ENCODE measurements around the gene ST6GAL1.
"Not testable (repeated sequence)": the region's sequence is repeated elsewhere in the genome, so short reads cannot be mapped to it uniquely, and the experiment has no call there.

The ST6GAL1 gene

GRCh38 chr3:186973702-186974101, 43.4 kb downstream of the ST6GAL1 start:
- DNase-seq: no peak

GRCh38 chr3:186974824-186975313, 44.5 kb downstream of the ST6GAL1 start:
- DNase-seq: no peak

DNA sequence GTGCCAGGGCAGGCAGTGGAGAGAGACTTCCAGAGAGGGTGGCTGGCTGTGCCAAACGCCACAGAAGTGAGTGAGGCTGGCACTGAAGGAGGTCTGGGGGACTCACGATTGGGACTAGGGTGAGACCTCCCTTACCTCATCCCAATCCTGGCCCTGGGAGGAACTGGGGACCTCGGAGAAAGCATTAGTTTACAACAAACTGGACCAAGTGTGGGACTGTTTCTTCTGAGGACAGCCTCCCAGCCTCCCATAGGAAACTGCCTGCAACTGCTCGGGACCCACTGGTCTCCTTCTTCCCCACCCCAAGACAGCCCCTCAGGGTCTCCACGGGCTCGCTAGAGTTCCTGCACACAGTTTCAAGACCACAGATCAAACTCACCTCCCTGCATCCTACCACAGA, 45.4 kb downstream of the ST6GAL1 start:
- no peak for DNase-seq

GRCh38 chr3:186976837-186977750, 46.8 kb downstream of the ST6GAL1 start:
- no peak for DNase-seq

- DNase-seq: no peak
These were observed 48.4 kb downstream of the ST6GAL1 start for GRCh38 chr3:186978712-186979111.

GRCh38 chr3:186979852-186980251, 49.5 kb downstream of the ST6GAL1 start:
- DNase-seq: no peak

DNA sequence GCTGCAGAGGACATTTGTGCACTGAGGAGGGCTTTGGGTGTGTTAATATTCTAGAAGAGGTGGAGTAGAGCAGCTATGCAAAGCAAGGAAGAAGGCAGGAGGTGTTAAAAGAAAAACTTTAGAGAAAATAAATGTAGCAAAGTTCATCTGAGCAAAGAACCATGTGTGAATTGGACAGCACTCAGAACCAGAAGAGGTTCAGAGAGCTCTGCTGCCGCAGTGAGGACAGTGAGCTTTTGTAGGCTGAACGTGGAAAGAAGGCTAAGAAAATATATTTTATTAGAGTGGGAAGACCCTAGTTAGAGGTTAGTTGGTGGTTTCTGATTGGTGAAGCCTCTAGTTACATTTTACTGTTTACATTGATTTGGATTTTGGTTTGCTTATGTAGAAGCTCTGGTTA, 50.7 kb downstream of the ST6GAL1 start:
- no peak for DNase-seq

DNA sequence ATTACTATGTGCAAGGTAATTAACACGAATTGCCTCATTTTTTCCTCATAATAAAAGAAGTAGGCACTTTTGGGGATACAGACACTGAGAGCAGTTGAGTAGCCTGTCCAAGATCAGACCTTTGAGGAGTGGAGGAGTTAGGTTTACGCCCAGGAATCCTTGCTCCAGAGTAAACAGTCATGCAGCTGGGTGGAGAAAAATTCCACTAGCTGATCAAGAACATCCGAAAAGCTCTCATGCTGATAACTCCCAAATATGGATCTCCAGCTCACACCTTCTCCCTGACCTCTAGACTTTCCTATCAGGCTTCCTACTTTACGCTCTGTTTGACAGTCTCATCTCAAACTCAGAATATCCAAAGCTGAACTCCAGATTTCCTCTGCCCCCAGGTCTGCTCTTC, 53.3 kb downstream of the ST6GAL1 start:
- DNase-seq: no peak

- DNase-seq: no peak
These were observed 53.7 kb downstream of the ST6GAL1 start for GRCh38 chr3:186984064-186984463.

GRCh38 chr3:186985661-186986364, 55.5 kb downstream of the ST6GAL1 start:
- DNase-seq: no peak

- no peak for DNase-seq
These were observed 56.1 kb downstream of the ST6GAL1 start for GRCh38 chr3:186986406-186986805.

GRCh38 chr3:186986816-186987215, 56.5 kb downstream of the ST6GAL1 start:
- no peak for DNase-seq

DNA sequence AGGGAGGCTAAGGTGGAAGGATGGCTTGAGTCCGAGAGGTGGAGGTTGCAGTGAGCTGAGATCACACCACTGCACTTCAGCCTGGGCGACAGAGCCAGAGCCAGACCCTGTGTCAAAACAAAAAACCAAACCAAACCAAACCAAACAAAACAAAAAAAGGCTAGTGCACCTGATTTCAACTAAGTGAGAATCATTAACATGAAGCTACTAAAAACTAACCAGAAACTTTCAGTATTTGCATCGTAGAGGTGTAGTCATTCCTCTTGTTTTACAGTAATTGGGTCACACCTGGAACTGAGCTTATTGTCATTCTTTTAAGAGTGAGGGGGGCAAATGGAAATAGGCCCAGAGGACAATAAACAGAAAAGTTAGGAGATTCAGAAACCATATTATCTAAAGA, 58.5 kb downstream of the ST6GAL1 start:
- DNase-seq: no peak

DNA sequence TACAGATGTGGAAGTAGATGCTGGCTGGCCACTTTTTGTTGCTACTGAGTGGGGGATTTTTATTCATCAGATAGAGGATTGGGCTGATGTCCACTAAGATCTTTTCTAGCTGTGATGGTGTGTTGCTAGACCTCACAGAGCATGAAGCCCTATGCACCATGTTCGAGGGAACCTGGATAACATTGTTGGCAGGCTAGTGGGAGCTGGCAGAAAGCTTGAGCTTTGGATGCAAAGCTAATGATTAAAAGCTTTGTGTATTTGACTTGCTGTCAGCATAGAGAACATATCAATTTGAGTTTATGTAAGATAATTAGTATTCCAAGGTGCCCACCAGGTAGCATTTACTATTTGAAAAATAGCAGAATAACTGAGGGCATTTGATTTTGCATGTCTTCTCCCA, 59.1 kb downstream of the ST6GAL1 start:
- no peak for DNase-seq

DNA sequence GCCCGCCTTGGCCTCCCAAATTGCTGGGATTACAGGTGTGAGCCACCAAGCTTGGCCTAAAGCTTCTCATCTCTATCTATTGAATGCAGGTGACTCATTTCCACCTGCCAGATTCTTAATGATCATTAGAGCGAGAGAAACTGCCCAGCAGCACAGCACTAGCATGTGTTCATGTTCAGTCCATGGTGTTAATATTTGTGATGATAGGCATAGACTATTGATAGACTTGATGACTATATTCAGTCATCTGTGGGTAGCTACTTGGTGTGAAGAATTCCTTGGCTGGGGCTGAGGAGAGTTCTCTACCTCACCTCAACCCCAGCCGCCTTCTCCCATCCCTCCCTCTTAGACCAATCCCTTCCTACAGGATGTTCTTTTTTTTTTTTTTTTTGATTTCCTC, 60.0 kb downstream of the ST6GAL1 start:
- DNase-seq: no peak

- DNase-seq: no peak
These were observed 60.6 kb downstream of the ST6GAL1 start for GRCh38 chr3:186990878-186991308.

- no peak for DNase-seq
These were observed 61.1 kb downstream of the ST6GAL1 start for GRCh38 chr3:186991470-186991869.

- not testable (repeated sequence) for DNase-seq
These were observed 61.8 kb downstream of the ST6GAL1 start for GRCh38 chr3:186992096-186992495.

- no peak for DNase-seq
These were observed 63.0 kb downstream of the ST6GAL1 start for GRCh38 chr3:186993210-186993782.

- no peak for DNase-seq
These were observed 64.0 kb downstream of the ST6GAL1 start for GRCh38 chr3:186994000-186994955.

DNA sequence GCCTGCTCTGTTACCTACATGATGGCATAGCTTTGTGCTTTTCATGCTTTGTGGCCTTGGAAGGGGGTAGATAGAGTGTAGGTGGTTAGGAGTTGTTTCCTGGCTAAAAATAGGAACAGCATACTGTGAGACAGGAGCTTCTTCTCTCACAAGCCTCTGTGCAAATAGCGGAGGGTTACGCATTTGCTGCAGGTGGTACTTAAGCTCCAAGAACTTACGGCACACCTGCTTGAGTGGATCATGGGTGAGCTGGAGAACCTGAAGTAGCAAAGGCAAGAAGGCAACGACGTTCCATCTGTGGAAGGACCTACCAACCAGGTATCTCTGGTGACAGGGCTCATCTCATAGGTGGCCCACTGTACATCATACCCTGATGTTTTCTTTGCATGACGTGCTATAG, 66.0 kb downstream of the ST6GAL1 start:
- DNase-seq: no peak

DNA sequence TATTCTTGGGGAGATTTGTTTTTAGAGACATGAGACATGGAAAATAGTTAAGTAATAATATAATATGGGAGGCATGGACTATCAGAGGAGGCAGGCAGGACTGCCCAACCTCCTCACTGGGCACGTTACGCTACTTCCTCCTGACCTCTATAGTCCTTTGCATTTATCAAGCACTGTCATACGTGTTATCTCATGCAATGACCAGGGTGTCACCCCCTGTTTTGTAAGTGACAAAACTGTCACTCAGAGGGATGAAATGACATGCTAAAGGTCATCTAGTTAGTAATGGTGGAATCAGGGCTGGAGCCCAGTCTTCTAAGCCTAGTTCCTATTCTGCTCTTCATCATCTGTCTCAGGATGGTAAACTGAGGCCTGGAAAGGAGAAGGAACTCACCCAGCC, 66.7 kb downstream of the ST6GAL1 start:
- no peak for DNase-seq
